ENCODE measurements around the gene RPL32. TPM values are rescaled to one million over a fixed set of nuclear protein-coding genes. Genes with fewer than 3 reads are reported as not detected.

The RPL32 gene
- polyA plus RNA-seq, 3 donors = 932 to 1,052 (median 942) TPM

- H3K9me3 ChIP-seq (replicated peaks in 1 of 2; ENCODE audit: control insufficient read depth in 1 of 2, insufficient read depth in 1 of 2, low read length in 2 of 2) = no peaks in the 10 kb centered on the region
- no peak overlapping the region for H3K9ac ChIP-seq (ENCODE audit: insufficient read depth, low read length, poor library complexity, severe bottlenecking)
- intact Hi-C loops (cut with micrococcal nuclease) = no loop called here
- H3K27me3 Mint-ChIP-seq (ENCODE audit: low read depth in 3 of 3) = peaks cover 6 to 15% (median 6%) of the 10 kb centered on the region in 3 donors
- H3K27me3 ChIP-seq (ENCODE audit: control insufficient read depth in 2 of 2, insufficient read depth in 2 of 2, low read length in 2 of 2) = peaks cover 0 to 6% of the 10 kb centered on the region in 2 donors
- no peaks in the 10 kb centered on the region for H4K20me1 ChIP-seq (ENCODE audit: insufficient read depth, low read length)
- no peak overlapping the region for H3K4me3 Mint-ChIP-seq
- 94% methylated on average over 3 of the region's 5 CpGs for WGBS (ENCODE audit: insufficient coverage)
- DNase-seq = no peak
- H3K9me3 Mint-ChIP-seq = no peaks in the 10 kb centered on the region
- no peak for TF ChIP-seq CTCF (IDR thresholded peaks at IDR 0.05)
- H3K79me2 ChIP-seq (ENCODE audit: insufficient read depth, low read length) = no peaks in the 10 kb centered on the region
- H3K27ac Mint-ChIP-seq = no peak overlapping the region
- no peaks in the 10 kb centered on the region for H3K36me3 ChIP-seq (replicated peaks in 1 of 2; ENCODE audit: control insufficient read depth in 1 of 2, insufficient read depth in 2 of 2, low read length in 2 of 2)
- peaks cover 10% of the 10 kb centered on the region for H3K4me1 Mint-ChIP-seq
- H3K4me2 ChIP-seq (replicated peaks; ENCODE audit: extremely low read depth, low read length, poor library complexity, severe bottlenecking) = no peak overlapping the region
- peaks cover 4 to 12% of the 10 kb centered on the region in 2 donors for H3K4me1 ChIP-seq (ENCODE audit: control insufficient read depth in 1 of 2, insufficient read depth in 2 of 2, low read length in 2 of 2)
- H3K27ac ChIP-seq (ENCODE audit: low read depth in 1 of 2, low read length in 2 of 2) = no peak overlapping the region
- no peak overlapping the region for H3K4me3 ChIP-seq (replicated peaks in 1 of 3; ENCODE audit: low read depth in 2 of 3, low read length in 3 of 3)
- H2AFZ ChIP-seq (ENCODE audit: insufficient read depth, low read depth, low read length, poor library complexity, severe bottlenecking) = peak overlapping the region; percentile 89
- no peaks in the 10 kb centered on the region for H3K36me3 Mint-ChIP-seq
Measured at GRCh38 chr3:12810961-12811360, 30.4 kb downstream of the RPL32 start.

GRCh38 chr3:12810013-12810780 is 31.2 kb downstream of the RPL32 start:
- Histone ChIP-seq H3K36me3 (replicated peaks in 1 of 2; ENCODE audit: control insufficient read depth in 1 of 2, insufficient read depth in 2 of 2, low read length in 2 of 2) (no peaks in the 10 kb centered on the region), H4K20me1 (ENCODE audit: insufficient read depth, low read length) (no peaks in the 10 kb centered on the region), H3K9me3 (replicated peaks in 1 of 2; ENCODE audit: control insufficient read depth in 1 of 2, insufficient read depth in 1 of 2, low read length in 2 of 2) (no peaks in the 10 kb centered on the region), H3K27ac (ENCODE audit: low read depth in 1 of 2, low read length in 2 of 2) (no peak overlapping the region), H3K4me1 (ENCODE audit: control insufficient read depth in 1 of 2, insufficient read depth in 2 of 2, low read length in 2 of 2) (peaks cover 4 to 12% of the 10 kb centered on the region in 2 donors), H3K4me2 (replicated peaks; ENCODE audit: extremely low read depth, low read length, poor library complexity, severe bottlenecking) (peak overlapping the region; percentile 88), H3K4me3 (replicated peaks in 1 of 3; ENCODE audit: low read depth in 2 of 3, low read length in 3 of 3) (peak overlapping the region; percentile 24 to 79 (median 62)), H2AFZ (ENCODE audit: insufficient read depth, low read depth, low read length, poor library complexity, severe bottlenecking) (peak overlapping the region; percentile 89), H3K79me2 (ENCODE audit: insufficient read depth, low read length) (no peaks in the 10 kb centered on the region), H3K9ac (ENCODE audit: insufficient read depth, low read length, poor library complexity, severe bottlenecking) (peak overlapping the region; percentile 56), H3K27me3 (ENCODE audit: control insufficient read depth in 2 of 2, insufficient read depth in 2 of 2, low read length in 2 of 2) (peaks cover 0 to 6% of the 10 kb centered on the region in 2 donors)
- TF ChIP-seq CTCF (IDR thresholded peaks at IDR 0.05) = peak; percentile 96
- Mint-ChIP-seq H3K36me3 (no peaks in the 10 kb centered on the region), H3K27me3 (ENCODE audit: low read depth in 3 of 3) (peaks cover 6 to 15% (median 6%) of the 10 kb centered on the region in 3 donors), H3K27ac (no peak overlapping the region), H3K9me3 (no peaks in the 10 kb centered on the region), H3K4me1 (peaks cover 10% of the 10 kb centered on the region), H3K4me3 (peak overlapping the region; percentile 75 to 76)
- WGBS (ENCODE audit: insufficient coverage) = under 1% methylated on average over 38 of the region's 50 CpGs
- DNase-seq = peak; percentile 73 to 87 (median 80)
- intact Hi-C loops (cut with micrococcal nuclease) = no loop called here
